Urothelium cell line (cell line): ENCODE measurements around the gene SRL.
"Not testable (repeated sequence)": the region's sequence is repeated elsewhere in the genome, so short reads cannot be mapped to it uniquely, and the experiment has no call there.

Source experiments
- DNase-seq: peaks from one replicate; pipeline ENCODE4 v3.0.0; 2011; ENCODE audit warnings: low spot score, mixed read lengths
- FAIRE-seq: peaks from 2 replicates; lab custom pipeline; 2011; peaks lifted over from hg19 to GRCh38; lab: Jason Lieb, UNC

Gene SRL

DNA sequence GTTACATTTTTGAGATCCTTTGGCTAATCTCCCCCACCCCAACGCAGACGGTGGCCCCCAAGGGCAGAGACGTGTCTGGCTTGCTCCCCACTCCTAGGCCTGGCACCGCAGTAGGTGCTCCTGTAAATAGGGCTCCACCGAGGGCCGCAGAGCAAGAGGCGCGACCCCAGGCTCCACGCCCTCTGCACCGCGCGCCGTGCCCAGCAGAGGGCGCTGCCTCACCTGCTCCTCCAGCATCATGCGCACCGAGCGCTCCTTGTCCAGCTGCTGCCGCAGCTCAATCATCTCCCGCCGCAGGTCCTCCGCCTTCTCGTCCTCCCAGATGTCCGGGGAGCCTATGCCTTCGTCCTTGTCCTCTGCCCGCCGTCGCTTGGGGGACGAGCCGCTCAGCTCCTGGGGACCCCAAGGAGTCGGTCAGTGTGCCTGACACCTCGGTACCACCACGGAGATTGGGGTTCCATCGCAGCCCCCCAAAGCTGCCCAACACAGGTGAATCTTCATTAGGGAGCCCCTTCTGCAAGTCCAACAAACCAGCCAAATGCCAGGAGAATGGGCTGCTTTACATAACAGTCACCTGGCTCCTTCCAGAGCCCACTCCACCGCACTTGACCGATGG, 19.8 kb upstream of the SRL start:
- FAIRE-seq, result peak; percentile 75
- DNase-seq, result peak; percentile 70

DNA sequence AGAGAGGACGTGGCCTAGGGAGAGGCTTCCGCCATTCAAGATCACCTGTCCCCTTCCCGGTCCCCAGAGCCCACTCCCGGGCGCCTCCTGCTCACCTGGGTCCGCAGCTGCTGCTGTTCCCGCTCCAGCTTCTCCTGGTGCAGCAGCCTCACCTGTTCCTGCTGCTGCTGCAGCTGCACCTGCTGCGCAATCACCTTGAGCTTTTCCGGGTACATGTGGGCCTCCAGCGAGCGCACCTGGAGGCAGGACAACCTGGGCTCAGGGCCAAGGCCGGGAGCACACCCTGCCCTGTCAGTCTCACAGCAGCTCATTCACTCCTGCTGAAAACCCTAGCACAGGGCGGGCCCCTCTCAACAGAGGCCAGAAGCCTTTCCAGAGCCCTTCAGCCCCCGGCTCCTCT, 18.5 kb upstream of the SRL start:
- no peak for DNase-seq
- FAIRE-seq, result no peak

DNA sequence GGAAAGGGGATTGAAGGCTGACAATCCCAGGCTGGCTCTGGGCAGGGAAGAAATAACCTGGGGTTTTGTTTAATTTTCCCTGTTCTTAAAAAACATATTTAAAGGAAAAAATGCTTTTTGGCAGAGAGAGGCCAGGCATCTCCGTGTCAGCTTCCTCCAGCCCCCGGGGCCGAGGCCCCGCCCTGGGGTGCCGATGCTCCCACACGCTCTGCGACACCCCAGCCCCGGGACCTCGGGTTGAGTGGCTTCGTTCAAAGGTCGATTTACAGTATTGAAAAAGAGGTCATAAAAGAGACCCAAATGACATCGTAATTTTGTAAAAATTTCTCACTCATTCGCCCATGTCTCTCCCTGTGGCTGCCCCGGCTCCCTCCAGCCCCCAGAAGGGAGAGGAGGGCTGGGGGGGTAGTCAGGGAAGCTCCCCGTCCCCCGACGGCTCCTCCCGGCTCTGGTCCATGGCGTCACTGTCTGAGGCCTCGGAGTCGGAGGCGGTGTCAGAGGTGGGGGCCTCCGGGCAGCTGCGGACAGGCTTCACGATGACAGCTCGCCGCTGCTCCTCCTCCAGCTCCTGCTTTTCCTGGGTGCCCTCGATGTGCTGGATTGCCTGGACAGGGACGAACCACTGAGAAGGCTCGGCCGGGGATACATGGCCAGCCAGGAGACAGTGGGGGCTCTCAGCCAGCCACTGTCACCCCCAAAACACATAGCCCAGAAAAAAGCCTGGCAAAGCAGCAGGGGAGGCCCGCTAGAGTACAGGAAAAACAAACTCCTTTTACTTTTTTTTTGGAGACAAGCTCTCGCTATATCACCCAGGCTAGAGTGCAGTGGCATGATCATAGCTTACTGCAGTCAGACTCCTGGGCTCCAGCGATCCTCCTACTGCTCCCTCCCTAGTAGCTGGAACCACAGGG, 16.0 kb upstream of the SRL start:
- FAIRE-seq, result no peak
- no peak for DNase-seq

DNA sequence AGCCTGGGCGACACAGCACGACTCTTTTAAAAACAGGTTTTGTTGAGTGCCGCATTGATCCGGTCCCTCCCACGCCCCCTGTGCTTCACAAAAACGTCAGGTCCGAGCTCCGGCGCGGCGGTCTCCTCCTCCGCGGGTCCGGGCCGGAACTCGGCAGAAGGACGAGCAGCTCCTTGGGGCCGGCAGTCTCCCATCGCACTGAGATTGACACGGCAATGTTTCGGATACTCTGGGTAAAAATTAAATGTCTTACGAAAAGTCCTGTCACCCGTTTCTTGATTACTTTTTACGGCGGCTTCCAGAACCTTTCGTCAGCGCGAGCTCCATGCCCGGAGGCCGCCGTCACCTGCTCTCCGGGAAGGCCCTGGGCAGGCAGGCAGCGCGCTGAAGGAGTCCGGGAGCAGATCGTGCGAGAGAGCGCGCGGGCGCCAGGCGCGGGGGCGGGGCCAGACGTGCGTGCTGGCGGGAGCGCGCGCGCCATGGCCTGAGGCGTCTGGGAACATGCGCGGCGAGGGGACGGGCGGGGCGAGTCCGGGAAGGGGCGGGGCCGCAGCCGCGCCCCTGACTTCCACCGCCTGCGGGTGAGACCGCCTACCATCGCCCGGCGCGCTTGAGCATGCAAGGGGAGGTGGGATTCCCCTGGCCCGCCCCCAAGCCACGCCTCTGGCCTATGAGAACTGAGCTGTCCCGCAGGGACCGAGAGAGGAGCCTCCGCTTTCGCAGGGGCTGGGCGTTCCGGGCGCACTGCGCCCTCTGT, 11.7 kb upstream of the SRL start:
- peak; percentile 99 for DNase-seq

DNA sequence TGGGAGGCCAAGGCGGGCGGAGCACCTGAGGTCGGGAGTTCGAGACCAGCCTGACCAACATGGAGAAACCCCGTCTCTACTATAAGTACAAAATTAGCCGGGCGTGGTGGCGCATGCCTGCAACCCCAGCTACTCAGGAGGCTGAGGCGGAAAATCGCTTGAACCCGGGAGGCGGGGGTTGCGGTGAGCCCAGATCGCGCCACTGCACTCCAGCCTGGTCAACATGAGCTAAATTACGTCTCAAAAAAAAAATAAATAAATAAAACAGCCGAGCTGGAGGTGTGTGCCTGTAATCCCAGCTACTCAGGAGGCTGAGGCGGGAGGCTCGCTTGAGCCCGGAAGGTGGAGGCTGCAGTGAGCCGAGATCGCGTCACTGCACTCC, 11.1 kb upstream of the SRL start:
- not testable (repeated sequence) for DNase-seq, FAIRE-seq

More for the DNA sequence above, 11.7 kb upstream of the SRL start:
- FAIRE-seq, result peak; percentile 97

DNA sequence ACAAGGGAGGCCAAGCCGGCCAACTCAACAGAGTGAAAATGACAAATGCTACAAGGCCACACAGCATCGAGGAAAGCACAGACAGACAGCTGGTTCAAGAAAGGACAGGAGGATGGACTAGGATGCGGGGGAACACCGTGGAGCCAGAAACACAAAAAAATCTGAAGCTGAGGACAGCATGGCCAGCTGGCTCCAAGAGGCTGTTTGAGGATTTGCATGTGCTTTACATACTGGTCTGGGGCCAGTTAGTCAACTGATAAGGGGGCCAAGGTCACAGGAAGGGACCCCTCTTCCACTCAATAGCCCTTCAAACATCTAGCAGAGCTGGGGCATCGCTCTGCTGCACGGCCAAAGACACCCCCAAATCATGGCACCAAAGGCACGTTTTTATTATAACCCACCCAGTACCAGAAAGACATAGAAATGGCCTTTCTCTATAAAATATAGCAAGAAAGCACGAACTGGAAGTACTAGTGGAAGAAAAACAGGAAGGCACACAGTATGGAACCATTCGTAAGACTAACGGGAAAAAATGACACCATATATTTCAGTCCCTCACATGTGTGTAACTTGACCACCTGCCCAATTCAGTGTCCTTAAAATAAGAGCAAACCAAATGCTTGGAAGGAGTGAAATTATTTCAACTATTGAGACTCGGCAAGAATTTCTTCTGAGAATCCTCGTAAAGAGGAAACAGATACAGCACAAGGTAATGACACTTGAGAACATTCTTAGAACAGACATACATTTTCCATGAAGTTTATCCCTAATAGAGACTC, 7.8 kb upstream of the SRL start:
- no peak for DNase-seq
- FAIRE-seq, result no peak

DNA sequence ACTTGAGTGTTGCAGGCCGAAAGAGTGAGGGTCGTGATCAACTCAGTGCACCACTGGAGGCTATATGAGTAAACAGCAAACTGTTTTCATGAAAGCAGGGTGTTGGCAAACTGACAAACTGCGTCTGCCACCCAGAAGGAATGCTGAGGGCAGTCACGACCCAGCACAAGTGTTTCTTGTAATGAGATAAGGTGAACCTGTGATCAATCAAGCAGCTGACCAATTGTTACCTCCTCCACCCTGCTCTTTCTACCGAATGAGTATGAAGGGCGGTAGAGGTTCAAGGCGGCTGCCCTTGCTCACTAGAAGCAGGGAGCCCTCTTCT, 5.5 kb upstream of the SRL start:
- FAIRE-seq (no peak), DNase-seq (no peak)

DNA sequence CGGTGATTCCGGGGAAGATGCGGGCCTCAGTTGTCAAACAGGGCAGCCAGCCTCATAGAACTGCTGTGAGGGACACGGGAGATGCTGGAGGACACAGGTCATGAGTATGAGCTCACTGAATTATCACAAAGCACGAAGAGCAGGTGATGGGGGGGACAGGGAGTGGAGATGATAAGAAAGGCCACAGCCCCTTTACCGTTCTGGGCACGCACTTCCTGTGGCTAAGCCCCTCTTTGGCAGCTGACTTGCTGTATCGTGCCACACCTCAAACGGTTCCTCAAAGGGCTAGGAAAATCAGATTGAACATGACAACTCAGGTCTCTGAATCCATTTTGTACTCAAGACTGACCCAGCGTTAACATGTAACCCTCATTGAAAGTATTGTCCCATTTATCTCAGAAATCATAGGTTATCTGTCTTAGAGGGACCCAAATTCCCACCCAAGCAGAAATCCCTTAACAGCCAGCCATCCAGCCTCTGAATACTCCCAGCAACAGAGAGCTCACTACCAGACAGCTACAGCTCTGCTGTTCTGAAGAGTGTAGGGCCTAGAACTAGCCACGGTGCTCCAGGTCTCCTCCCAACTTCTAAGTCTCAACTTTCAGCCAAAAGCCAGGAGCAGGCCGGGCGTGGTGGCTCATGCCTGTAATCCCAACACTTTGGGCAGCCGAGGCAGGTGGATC, 5.0 kb upstream of the SRL start:
- no peak for DNase-seq
- no peak for FAIRE-seq

DNA sequence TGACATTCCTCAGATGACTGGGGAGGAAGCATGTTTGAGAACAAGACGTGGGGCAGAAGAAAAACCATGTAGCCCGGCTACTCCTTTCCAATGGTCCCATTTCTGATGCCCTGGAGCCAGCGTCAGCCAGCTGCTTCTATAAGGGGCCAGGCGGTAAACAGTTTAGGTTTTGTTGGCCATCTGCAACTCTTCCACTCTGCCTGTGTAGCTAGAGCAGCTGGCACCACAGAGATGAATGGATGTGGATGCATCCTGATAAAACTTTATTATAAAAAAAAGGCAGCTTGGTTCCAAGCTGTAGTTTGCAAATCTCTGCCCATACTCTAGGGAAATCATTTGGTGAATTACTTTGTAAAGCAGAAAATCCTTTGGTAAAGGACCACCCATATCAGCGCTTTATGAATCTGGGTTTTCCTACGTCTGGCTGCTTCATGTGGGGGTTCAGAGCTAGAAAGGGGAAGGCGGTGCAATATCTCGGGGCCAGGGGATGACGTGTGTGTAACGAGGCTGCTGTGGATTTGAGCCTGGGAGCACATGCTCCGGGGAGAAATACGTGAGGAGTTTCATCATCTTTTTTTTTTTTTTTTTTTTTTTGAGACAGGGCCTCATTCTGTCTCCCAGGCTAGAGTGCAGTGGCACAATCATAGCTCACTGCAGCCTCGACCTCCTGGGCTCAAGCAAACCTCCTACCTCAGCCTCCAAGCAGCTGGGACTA, 3.4 kb upstream of the SRL start:
- no peak for FAIRE-seq
- no peak for DNase-seq

DNA sequence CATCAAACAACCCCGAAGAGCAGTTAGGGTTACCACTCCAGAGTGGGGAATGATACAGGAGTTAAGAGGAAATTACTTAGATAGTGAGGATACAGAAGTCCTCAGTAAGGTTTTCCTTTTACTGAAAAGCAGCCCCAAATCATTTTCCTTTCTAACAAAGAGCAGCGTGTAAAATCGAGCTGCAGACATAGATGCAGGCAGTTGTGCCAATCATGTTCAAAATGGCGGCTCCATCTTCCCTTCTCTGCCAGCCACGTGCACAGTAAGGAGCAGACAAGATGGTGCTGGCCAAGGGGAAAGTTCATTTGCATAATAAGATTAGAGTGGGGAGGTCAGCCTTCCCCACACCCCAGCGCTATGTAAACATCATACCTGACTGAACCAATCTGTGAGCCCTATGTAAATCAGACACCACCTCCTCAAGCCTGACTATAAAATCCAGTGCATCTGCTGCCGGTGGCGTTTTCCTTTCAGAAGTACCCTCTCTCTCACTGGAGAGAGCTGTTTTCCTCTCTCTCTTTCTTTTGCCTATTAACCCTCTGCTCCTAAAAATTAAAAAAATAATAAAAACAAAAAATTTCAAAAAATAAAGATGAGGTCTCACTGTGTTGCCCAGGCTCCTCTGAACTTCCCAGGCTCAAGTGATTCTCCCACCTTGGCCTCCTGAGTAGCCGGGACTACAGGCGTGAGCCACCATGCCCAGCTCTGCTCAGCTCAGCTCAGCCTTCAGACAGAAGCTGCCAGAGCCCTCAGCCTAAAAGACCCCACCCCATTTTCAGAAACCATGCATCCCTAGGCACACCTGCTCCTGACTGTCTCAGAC, 2.6 kb upstream of the SRL start:
- no peak for FAIRE-seq
- no peak for DNase-seq

DNA sequence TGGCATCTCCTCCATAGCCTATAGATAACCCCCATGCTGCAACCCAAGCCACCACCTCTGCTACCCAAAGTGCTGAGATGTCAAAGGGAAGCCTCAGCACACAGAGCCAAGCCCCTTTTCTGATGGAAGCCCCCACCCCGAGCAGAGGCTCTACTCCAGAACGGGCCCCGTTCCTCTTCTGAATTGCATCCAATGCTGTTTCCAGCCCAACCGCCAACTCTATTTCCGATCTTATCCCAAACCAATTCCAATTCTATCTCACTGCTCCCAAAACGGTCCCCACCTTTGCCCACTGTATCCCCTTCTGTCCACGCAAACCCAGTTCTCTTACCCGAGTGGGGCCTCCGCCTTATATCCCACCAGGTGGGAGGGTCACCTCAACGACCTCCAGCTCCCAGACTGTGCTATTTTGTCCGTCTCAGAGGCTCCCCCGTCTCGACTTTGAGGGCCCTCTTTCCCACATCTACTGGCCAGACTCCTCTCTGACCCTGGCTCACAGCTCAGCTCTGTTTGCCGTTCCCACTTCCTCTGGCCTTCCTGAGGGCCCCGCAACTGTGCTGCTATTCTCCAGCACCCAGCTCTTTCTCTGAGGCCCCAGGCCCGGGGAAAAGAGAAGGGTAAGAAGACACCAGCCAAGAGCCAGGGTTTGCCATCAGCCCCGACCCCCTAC, 487 bp downstream of the SRL start:
- DNase-seq (no peak), FAIRE-seq (no peak)

DNA sequence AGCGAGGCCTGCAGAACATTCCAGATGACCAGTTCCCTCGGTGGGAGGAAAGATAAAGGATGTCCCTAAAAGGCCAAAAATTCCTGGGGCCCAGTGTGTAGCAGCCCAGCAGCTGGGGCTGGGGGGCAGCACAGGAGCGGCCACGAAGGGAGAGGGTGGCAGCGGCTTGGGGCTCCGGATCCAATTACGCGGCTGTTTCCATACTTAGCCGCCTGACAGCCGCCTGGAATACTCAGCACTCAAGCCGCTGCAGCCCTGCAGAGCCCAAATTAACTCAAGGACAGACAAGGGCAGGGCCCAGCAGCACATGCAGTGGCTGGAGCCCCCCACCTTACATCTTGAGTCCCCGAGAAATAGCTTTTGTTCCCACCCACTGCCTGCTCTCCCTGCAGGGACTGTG, 1.3 kb downstream of the SRL start:
- no peak for DNase-seq
- no peak for FAIRE-seq

DNA sequence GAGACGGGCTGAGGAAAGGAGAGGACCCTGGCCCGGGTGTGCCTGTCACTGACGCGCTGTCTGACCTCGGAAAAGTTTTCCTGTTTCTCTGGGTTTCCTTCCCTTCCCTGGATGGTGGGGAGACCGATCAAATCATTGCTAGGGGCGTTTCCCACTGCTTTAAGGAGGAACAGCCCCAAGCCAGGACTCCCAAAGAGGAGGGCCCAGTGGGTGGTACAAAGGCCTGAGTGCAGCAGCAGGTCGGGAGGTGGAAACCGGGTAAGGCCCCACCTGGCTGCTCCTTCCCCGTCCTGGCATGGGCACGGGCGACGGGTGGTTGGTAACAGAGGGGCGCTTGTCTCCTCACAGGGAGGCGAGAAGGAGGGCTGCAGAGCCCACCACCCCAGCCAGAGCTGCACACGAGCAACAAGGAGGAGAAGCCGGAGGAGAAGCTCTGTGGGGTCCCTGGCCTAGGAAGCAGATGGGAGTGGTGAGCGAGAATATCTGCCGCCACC, 2.2 kb downstream of the SRL start:
- no peak for FAIRE-seq
- no peak for DNase-seq

DNA sequence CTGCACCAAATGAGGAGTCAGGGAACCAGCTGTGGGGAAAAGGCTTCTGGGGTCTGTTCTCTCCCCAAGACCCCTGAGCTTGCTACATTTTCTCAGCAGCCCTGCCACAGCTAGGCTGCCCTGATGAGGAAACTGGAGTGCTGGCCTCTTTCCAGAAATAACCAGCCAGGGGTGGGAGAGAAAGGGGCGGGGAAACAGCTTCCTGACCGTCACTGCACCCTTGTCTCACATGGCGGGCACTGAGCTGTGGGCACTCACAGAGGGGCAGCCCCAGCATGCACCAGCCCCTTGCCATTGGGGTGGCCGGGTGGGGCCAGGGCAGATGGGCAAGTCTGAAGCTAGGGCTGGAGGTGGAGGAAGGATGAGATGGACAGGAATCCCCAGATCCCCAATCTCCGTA, 2.9 kb downstream of the SRL start:
- no peak for FAIRE-seq
- DNase-seq, result no peak

DNA sequence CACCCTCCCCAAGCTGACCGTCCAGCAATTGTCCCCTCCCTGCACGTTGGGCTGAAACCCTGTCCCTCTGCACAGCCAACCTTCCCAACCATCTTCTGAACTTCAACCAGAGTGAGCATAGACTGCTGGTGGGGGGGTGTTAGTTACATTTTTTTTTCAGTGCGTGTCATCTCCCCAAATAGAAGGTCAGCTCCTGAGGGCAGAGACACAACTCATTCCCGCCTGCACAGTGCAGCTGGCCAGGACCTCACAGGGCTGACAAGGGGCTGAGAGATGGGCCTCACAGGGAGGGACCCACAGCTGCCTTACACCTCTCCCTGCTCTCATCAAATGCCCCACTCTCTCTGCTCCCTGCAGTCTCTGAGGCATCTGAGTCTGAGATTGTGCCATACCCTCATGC, 8.4 kb downstream of the SRL start:
- FAIRE-seq (peak; percentile 9), DNase-seq (no peak)

DNA sequence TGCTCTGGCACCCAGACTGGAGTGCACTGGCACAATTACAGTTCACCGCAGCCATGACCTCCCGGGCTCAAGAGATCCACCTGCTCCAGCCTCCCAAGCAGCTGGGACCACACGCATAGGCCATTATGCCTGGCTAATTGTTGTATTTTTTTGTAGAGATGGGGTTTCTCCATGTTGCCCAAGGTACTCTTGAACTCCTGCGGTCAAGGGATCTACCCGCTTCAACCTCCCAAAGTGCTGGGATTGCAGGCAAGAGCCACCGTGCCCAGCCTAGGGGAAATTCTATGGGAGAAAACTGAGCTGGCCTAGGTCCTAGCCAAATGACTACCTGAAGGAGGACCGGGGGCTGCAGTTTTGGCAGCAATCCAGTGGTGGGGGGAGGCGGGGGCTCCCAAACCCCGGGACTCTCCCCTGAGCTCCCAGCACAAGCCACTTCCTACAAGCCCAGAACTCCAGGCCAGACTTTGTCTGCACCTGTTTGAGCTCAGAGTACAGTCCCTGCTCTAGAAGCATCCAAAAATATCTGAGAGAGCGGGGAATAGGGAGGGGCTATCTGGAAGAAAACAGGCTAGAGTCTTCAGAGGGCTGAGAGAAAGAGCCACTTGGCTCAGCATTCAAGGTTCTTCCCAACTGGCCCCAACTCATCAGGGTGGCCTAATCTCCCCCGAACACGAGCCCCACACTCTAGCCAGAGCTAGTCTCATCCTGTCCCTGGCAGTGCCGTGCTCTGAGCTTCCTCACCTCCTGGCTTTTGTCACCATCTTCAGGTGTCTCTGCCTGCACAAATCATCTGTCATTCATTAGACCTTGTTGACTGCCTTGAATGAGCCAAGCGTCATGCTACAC, 9.1 kb downstream of the SRL start:
- DNase-seq, result no peak
- FAIRE-seq, result no peak

DNA sequence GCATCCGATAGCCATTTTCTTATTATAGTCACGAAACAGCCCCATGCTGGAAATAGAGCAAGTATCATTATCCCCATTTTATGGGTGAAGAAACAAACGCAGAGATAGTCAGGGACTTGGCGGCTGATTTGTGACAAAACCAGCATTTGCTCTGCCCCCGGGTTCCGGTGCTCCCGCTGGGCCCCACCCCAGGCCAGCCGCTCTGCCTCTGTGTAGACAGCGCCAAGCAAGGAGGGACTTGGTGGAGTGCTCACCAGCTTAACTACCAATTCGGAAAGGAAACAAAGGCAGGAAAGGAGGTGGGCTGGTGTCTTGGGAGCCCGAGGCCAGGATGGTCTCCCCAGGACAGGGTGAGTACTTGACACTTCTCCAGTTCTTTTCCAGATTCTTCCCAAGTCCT, 10.0 kb downstream of the SRL start:
- DNase-seq (no peak), FAIRE-seq (no peak)
